GM19238 (cell line): Measurements from ENCODE around the gene SEC14L1.
A peak's percentile ranks its signal among the peaks of the same experiment; 100 is the strongest.

Experiments
- DNase-seq: peaks from one replicate; pipeline ENCODE4 v3.0.0; 2011; ENCODE audit warnings: low spot score; ENCODE audit not compliant: insufficient read length

Gene SEC14L1

DNA sequence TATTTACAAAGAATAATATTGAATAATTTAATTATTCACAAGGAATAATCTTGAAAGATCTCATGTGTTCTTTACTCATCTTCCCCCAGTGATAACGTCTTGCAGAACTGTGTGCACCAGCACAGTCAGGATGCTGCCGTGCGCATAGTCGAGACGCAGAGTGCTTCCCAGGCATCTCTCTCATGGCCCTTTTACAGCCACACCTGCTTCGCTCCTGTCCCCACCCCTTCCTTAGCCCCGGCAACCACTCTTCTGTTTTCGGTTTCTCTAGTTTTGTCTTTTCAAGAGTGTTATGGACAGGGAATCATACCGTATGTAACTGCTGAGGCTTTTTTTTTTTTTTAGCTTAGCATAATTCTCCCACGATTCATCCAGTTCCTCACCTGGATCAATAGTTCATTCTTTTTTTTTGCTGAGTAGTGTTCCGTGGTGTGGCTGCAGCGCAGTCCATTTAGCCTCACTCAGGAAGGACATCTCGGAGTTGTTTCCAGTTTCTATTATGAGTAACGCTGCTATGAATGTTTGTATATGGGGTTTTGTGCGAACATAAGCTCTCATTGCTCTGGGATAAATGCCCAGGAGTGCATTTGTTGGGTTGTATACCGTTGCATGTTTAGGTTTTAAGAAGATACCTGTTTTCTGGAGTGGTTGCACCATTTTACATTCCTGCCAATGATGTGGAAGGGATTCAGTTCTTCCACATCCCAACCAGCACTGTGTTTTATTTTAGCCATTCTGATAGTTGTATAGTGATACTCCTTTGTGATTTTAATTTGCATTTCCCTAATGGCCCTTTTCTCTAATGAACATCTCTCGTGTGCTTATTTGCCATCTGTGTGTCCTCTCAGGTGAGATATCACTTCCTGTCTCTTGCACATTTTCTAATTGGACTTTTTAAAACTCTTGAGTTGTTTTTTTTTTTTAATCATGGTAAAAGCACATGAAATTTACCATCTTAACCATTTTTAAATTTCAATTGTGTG lies 47.6 kb downstream of the SEC14L1 start:
- no peak for DNase-seq

DNA sequence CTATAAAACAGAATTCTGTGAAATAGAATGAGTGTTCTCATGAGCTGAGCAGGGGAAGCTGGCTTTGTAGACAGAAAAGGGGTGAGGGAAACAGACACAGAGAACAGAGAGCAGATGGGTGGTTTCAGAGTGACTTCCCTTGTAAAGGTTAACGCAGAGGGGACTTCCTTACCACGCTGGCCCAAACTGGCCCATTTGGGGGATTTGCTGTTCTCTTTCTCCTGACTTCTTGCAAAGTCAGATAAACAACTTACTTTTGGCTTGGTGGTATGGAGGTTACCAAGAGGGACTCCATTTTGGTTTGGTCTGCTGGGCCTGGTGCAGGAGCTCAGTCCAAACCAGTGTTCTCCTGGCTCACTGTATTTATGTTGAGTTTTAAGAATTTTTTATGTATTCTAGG lies 48.4 kb downstream of the SEC14L1 start:
- peak; percentile 39 for DNase-seq

DNA sequence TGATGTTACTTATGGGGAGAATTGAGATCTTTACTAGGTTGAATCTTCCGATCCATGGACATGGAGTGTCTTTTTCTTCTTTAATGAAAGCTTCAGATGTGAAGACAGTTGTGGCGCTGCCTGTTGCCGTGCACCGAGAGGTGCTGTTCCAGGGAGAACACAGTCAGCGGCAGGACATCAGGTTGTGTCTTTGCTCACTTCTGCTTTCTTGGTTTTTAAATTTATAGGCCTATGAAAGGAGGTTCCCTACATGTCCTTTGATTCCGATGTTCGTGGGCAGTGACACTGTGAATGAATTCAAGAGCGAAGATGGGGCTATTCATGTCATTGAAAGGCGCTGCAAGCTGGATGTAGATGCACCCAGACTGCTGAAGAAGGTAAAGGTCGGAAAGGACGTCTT lies 49.8 kb downstream of the SEC14L1 start:
- DNase-seq = no peak

DNA sequence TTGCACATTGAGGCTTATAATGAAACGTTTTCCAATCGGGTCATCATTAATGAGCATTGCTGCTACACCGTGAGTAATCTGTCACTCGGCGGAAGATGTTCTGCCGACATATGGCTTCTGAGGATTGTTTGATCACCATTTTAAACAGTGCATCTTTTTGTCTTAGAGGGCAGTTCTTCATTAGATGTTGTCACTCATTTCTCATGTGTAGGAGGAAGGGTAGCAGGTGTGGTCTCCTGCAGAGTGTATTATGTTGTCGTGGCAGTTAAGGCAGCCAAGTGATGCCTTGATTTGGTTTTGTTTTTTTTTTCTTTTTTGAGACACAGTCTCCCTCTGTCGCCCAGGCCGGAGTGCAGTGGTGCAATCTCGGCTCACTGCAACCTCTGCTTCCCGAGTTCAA lies 50.5 kb downstream of the SEC14L1 start:
- no peak for DNase-seq

DNA sequence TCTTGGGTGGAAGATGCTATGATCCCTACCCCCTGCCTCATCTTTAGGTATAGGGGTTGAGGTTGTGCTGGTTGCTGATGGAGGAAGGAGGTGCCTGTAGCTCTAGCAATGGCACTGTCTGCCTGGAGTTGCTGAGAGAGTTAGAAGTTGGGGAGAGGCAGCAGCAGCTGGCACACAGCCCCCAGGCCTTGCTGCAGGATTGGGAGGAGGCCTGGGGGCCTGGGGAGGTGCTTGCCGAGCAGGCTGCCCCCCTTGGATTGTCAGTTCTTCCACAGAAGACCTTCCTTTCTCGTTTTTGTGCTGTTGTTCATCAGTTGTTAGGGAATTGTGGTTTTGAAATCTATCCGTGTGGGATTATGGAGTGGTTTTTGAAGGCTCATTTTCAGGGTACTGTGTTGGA lies 52.9 kb downstream of the SEC14L1 start:
- DNase-seq = no peak

DNA sequence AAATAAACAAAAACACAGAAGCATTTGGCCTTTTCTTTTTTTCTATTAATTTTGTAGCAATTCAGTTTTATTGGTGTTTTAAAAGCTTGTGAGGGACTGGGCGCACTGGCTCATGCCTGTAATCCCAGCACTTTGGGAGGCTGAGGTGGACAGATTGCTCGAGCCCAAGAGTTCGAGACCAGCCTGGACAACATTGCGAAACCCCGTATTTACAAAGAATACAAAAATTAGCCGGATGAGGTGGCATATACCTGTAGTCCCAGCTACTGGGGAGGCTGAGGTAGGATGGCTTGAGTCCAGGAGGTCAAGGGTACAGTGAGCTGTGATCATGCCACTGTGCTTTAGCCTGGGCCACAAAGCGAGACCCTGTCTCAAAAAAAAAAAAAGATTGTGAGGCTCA lies 53.4 kb downstream of the SEC14L1 start:
- no peak for DNase-seq

DNA sequence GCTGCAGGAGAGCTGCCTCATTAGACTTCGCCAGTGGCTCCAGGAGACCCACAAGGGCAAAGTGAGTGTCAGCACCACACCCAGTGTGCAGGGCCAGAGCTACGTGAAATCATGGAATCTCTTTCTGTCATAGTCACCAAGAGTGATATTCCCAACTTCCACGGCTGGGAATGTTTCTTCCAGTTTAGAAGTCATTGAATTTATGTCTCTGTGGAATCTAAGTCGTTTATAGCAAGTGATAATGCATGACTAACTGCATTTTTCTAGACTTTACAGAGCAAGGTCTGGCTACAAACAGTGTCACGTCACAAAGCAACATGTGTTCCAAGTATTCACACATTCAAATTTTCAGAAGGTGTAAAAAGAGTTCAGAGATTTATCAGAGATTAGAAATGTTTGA lies 55.5 kb downstream of the SEC14L1 start:
- no peak for DNase-seq

DNA sequence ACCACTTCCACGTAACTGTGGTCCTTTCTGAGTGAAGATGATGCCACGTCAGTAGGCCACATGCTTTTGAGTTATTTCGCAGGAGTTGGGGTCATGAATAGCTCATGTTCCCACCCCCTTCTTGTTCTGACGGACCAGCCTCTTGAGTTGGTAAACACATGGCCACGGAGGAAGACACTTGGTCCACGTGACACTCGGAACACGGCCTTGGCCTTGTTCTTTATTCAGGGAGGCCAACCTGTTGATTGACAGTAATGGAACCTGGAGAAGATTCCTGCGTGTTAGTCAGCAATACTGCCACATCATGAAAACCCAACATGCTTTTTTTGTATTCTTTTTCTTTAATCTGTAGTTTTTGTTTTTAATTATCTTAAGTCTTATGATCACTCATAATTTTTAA lies 56.3 kb downstream of the SEC14L1 start:
- no peak for DNase-seq

DNA sequence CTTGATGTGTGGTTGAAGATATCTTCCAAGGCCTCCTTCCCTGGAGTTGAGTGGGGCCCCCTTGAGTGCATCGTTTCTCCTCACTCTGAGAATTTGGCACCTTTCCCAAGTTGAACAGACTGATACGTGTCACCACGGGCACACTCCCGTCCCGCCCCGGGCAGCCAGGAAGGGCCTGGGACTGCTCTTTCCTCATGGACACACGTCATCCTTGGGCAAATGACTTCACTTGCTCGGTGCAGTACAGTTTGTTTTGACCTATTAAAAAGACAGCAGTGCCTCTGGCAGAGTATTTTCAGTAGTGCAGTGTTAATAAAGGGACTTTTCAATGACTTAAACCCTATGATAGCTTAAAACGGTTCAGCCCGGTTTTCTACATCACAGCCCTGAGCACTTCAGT lies 59.9 kb downstream of the SEC14L1 start:
- DNase-seq = no peak

DNA sequence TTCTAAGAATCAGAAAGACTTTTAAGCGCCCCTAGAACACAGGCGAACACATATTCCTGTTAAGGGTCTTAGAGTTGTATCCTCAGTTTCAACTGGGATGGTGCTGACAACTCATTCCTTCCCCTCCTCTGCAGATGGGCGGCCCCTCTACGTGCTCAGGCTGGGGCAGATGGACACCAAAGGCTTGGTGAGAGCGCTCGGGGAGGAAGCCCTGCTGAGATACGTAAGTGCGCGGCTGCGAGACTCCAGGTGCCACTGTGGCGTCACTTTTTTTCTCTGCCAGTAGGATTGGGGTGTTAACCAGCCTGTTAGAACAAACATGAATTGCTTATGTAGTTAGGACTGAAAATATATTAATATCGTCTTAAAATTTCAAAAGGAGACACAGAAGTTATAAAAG lies 62.7 kb downstream of the SEC14L1 start:
- no peak for DNase-seq

DNA sequence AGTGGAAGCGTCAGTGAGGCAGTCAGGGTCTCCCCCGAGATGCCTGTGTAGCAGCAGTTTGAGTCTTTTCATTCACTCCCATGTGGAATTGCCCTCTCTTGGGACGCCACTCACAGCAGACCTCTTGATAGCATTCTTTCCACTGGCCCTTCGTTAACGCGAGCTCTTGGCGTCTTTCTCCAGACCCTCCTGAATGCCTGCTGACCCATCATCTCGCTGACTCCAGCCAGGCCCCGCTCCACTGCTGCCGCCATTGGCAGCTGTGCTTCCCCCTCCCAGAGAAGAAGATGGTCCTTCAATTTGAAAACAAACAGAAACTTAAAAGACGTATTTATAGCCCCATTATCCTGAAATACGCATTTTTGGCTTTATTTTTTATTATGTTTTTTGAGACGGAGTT lies 63.1 kb downstream of the SEC14L1 start:
- no peak for DNase-seq

DNA sequence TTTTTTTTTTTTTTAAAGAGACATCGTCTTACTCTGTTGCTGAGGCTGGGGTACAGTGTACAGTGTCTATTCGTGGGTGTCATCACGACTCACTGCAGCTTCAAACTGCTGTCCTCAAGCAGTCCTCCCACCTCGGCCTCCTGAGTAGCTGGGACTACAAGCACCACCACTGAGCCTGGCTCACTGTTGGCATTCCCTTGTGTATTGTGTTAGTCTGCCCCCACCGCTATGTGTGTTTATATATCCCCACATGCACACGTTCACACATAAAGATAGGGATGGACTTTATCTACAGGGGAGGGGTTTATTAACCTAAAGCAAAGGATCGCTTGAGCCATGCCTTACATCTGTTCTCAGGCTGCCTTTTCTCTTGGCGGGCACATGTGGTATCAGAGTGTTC lies 63.8 kb downstream of the SEC14L1 start:
- no peak for DNase-seq

DNA sequence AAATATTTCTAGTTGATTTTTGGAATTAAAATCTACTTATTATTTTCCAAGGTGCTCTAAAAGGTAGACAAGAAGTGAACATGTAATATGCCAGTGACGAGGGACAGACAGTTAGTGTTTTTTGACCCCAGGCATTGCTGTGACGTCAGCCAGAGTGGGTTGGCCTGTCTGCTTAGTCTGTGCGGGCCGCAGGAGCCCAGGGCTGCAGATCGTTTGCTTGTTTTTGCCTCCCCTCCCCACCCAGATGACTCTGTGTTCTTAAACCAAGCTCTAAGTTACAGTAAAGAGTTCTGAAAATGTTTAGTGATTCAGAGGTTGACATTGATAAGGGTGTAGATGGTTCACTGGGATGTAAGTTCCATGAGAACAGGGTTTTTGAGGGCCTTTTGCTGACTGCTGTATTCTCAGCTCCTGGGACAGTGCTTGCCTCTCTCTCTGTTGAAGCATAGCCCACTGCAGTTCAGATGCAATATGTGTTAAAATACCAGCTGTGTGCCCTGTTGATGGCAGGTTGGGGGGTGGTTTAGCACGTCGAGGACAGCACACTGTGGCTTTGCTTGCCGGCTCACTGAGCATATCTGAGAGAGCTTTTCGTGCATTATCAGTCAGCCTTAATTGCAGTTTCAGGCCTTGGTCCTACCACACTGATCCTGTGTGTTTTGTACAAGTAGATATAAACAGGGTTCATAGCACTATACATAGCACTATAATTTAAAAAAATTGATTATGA lies 64.8 kb downstream of the SEC14L1 start:
- no peak for DNase-seq

DNA sequence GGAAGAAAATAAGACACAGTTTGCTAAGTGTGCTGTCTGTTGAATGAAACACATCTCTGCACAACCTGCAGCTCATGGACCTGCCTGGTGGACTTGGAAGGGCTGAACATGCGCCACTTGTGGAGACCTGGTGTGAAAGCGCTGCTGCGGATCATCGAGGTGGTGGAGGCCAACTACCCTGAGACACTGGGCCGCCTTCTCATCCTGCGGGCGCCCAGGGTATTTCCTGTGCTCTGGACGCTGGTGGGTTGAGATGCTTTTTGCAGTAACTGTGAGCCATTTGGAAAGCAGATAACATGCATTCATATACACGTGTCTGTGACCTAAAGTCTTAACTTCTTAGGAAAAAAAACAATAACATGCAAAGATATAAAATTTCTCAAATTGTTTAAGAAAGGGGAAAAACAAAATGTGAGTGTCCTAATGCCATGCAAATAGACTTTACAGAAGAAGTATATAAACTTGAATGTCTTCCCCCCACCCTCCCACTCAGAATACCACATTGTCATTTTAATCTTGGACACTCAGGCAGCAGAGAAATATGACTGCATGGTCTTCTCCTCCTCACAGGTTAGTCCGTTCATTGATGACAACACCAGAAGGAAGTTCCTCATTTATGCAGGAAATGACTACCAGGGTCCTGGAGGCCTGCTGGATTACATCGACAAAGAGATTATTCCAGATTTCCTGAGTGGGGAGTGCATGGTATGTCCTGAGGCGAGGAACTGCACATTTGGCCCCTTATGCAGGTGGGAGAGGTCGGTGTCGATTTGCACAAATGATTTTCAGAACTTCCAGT lies 65.6 kb downstream of the SEC14L1 start:
- no peak for DNase-seq

DNA sequence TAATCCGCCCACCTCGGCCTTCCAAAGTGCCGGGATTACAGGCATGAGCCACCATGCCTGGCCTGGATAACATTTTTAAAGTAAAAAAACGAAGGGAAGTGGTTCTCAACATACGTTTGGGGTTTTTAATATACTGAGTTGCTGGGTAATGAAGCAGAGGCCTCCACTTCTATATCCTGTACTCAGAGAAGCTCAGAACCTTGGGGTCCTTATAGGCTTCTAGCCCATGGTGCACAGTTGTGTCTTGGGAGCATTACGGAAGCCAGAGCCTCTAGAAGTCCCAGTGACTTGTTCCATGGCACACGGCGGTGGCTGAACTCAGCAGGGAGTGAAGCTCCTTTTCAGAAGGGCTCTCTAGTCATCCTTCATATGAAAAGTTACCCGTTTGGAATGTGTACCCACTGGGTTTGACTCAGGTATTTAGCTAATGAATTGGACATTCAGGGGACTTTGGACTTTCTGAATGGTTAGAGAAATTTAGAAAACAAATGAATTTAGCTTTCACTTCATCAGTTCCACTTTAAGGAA lies 67.0 kb downstream of the SEC14L1 start:
- DNase-seq = no peak

DNA sequence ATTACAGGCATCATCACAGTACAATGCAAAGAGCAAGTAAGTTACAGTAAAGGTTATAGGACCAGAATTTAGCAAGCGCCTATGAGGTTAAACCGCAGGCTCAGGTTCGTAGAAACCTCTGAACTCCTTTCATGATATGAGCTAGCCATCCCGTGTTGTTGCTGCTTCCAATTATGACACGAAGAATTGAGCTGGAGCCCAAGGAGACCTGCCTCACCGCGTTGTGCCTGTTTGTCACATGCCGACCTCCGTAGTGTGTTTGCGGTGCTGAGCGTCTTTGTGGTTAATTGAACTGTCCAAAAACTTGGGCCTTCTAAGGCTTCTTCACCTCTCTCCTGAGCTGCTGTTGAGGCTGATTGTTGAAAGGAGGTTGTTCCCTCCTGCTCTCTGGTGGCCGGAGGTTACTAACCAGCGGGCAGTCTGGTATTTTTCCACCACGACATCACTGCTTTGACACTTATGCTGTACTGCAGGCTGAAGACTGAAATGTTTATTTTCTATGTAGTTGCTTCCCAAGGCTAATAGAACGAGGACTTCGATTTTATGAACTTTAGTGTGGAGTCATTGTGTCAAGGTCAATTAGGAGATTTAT lies 67.5 kb downstream of the SEC14L1 start:
- no peak for DNase-seq

DNA sequence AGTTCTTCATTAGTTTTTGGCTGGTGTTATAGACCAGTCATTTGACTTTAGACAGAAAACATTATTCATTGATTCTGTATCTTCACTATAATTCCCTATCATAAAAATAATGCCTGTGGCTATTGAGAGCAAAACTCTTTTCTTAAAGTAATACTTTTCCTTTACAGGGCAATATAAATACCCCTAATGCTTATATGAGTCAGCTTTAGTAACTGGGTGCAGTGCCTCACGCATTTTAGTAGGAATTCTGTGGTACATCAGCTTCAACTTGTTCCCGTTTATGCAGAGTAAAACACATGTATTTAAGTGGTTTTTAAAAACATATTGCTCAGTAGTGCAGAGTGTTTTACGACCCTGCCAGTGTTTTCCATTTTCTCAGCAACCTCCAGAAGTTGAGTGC lies 68.1 kb downstream of the SEC14L1 start:
- DNase-seq = no peak

DNA sequence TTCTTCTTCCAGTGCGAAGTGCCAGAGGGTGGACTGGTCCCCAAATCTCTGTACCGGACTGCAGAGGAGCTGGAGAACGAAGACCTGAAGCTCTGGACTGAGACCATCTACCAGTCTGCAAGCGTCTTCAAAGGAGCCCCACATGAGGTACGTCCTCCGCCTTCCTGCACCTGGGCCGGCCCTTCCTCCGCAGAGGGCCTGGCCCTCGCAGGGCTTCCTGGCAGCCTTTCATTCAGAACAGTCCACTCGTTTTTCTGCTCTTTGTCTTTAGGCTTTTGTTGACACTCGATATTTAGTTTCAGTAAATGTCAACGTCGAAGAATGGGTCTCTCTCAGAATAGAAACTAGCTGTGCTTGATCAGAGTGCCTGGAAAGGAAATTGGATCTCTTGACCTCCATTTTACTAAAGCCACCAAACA lies 68.6 kb downstream of the SEC14L1 start:
- no peak for DNase-seq

DNA sequence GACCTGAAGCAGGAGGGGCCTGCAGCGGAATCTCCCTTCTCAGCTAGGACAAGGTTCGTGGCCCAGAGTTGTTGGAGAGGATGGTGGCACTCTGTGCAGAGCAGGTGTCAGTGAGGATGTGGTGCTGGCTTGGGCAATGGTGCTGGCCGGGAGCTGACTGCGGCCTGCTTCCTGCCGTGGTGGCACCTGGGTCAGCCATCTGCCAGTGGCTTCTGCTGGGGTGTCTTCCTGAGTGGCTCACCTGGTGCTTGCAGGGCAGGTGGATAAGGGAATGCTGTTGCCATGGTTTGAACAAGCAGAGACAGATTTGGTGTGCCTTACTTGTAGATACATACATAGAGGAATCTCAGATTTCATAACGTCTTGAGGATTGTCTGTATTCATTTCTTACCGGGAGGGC lies 69.6 kb downstream of the SEC14L1 start:
- no peak for DNase-seq

DNA sequence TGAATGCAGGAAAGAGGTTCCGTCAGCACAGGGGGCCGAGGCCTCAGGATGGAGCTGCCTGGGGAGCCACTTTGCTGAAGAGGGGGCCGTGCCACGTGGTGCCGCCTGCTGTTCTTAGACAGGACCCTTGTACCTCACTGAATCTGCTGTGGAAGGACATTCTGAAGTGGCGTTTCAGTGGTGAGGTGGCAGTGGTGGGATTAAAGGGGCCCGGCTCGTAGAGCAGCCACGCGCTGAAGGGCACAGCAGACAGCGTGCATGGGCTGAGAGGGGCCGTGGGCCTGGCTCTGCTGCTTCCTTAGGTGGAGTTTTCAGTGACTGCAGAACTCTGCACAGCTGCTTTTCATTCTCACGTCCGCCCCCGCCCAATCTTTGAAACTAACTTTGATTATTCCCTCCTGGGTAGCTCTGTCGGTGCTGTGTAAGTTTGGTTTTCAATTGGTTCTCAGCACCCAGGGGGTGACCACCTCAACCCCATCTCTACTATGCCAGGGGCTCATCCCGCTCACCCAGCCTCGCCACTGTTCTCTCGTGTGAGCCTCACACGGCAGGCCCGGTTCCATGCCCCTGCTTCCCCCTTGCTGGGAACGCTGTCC lies 70.3 kb downstream of the SEC14L1 start:
- DNase-seq = no peak

DNA sequence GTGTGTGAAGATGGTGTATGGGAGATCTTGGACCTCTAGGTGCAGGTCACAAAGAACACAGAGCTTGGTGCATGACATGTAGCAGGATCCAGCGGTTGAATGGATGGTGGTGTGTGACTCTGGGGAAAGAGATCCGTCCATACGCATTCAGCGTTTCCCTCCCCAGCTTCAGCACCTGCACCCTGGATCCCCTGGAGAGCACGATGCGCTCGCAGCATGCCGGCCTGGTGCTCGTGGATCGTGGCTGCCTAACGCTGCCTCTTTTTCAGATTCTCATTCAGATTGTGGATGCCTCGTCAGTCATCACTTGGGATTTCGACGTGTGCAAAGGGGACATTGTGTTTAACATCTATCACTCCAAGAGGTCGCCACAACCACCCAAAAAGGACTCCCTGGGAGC lies 70.9 kb downstream of the SEC14L1 start:
- DNase-seq = no peak
